ENCODE data around the gene CBX1. TPM values are rescaled to one million over a fixed set of nuclear protein-coding genes. Genes with fewer than 3 reads are reported as not detected.

Gene CBX1
- total RNA-seq, 3 donors from 2014 or later (not counting 1 experiment from before 2014, with no cell fraction given) = 16.9 to 25.4 (median 22.6) TPM

- Mint-ChIP-seq H3K9me3 (no peaks in the 10 kb centered on the region), H3K27me3 (ENCODE audit: low read depth in 2 of 2) (no peaks in the 10 kb centered on the region), H3K36me3 (no peaks in the 10 kb centered on the region), H3K4me1 (peaks cover 45 to 49% of the 10 kb centered on the region in 2 donors), H3K4me3 (peak overlapping the region; percentile 98), H3K27ac (peak overlapping the region; percentile 96 to 97)
- WGBS (ENCODE audit: insufficient coverage) = 94% methylated on average over 7 of the region's 7 CpGs
- ATAC-seq (no peak), DNase-seq (no peak)
- H3K4me3 ChIP-seq (ENCODE audit: low read length) = no peak overlapping the region
- H3K36me3 ChIP-seq (ENCODE audit: control insufficient read depth, insufficient read depth, low read length) = peaks cover 9% of the 10 kb centered on the region
- peaks cover 20% of the 10 kb centered on the region for H3K4me1 ChIP-seq (ENCODE audit: control insufficient read depth, insufficient read depth, low read length)
- TF ChIP-seq CTCF (IDR thresholded peaks at IDR 0.05) = no peak
- intact Hi-C loops (cut with micrococcal nuclease) = loop anchor here (5.0 to 10.0 kb wide), 2 partner anchors 211 to 396 kb away; partner anchors contain the start of genes LRRC46 and MRPL10
- H3K27ac ChIP-seq (ENCODE audit: low read length) = no peak overlapping the region
- H3K27me3 ChIP-seq (ENCODE audit: control insufficient read depth, insufficient read depth, low read length) = no peaks in the 10 kb centered on the region
- no peaks in the 10 kb centered on the region for H3K9me3 ChIP-seq (ENCODE audit: control insufficient read depth, insufficient read depth, low read length)
These were observed 55.0 kb downstream of the CBX1 start for GRCh38 chr17:48046296-48046695.

GRCh38 chr17:48045316-48046001, 55.8 kb downstream of the CBX1 start:
- peaks cover under 1% of the 10 kb centered on the region for H3K36me3 ChIP-seq (ENCODE audit: control insufficient read depth, insufficient read depth, low read length)
- intact Hi-C loops (cut with micrococcal nuclease) = loop anchor here (5.0 to 10.0 kb wide), 2 partner anchors 211 to 397 kb away; partner anchors contain the start of genes LRRC46 and MRPL10
- H3K9me3 ChIP-seq (ENCODE audit: control insufficient read depth, insufficient read depth, low read length) = no peaks in the 10 kb centered on the region
- H3K27me3 ChIP-seq (ENCODE audit: control insufficient read depth, insufficient read depth, low read length) = no peaks in the 10 kb centered on the region
- H3K36me3 Mint-ChIP-seq = no peaks in the 10 kb centered on the region
- H3K4me3 ChIP-seq (ENCODE audit: low read length) = no peak overlapping the region
- H3K27me3 Mint-ChIP-seq (ENCODE audit: low read depth in 2 of 2) = peaks cover 0 to 3% of the 10 kb centered on the region in 2 donors
- DNase-seq (no peak), ATAC-seq (no peak)
- peaks cover 20% of the 10 kb centered on the region for H3K4me1 ChIP-seq (ENCODE audit: control insufficient read depth, insufficient read depth, low read length)
- H3K4me1 Mint-ChIP-seq = peaks cover 41 to 42% of the 10 kb centered on the region in 2 donors
- 89% methylated on average over 8 of the region's 8 CpGs for WGBS (ENCODE audit: insufficient coverage)
- no peak for TF ChIP-seq CTCF (IDR thresholded peaks at IDR 0.05)
- no peak overlapping the region for H3K27ac ChIP-seq (ENCODE audit: low read length)
- no peak overlapping the region for H3K27ac Mint-ChIP-seq
- no peaks in the 10 kb centered on the region for H3K9me3 Mint-ChIP-seq
- no peak overlapping the region for H3K4me3 Mint-ChIP-seq

GRCh38 chr17:48044851-48045250, 56.4 kb downstream of the CBX1 start:
- Histone ChIP-seq H3K4me1 (ENCODE audit: control insufficient read depth, insufficient read depth, low read length) (peaks cover 20% of the 10 kb centered on the region), H3K9me3 (ENCODE audit: control insufficient read depth, insufficient read depth, low read length) (no peaks in the 10 kb centered on the region), H3K4me3 (ENCODE audit: low read length) (no peak overlapping the region), H3K36me3 (ENCODE audit: control insufficient read depth, insufficient read depth, low read length) (no peaks in the 10 kb centered on the region), H3K27me3 (ENCODE audit: control insufficient read depth, insufficient read depth, low read length) (no peaks in the 10 kb centered on the region), H3K27ac (ENCODE audit: low read length) (no peak overlapping the region)
- intact Hi-C loops (cut with micrococcal nuclease) = loop anchor here (5.0 to 10.0 kb wide), 2 partner anchors 210 to 397 kb away; partner anchors contain the start of genes LRRC46 and MRPL10
- Mint-ChIP-seq H3K4me1 (peaks cover 35 to 36% of the 10 kb centered on the region in 2 donors), H3K9me3 (no peaks in the 10 kb centered on the region), H3K27me3 (ENCODE audit: low read depth in 2 of 2) (peaks cover 0 to 3% of the 10 kb centered on the region in 2 donors), H3K27ac (no peak overlapping the region), H3K36me3 (no peaks in the 10 kb centered on the region), H3K4me3 (no peak overlapping the region)
- TF ChIP-seq CTCF (IDR thresholded peaks at IDR 0.05) = no peak
- WGBS (ENCODE audit: insufficient coverage) = 99% methylated on average over 4 of the region's 4 CpGs
- ATAC-seq (no peak), DNase-seq (no peak)

All from natural killer cell (primary cell).